Measurements from ENCODE around the gene TTYH2.
"Not testable (repeated sequence)": the region's sequence is repeated elsewhere in the genome, so short reads cannot be mapped to it uniquely, and the experiment has no call there.

The TTYH2 gene

GRCh38 chr17:74272731-74273201 lies 59.4 kb downstream of the TTYH2 start:
- Histone ChIP-seq H3K4me1 (ENCODE audit: insufficient read depth, low read length) (peaks cover 10% of the 10 kb centered on the region), H3K4me3 (ENCODE audit: low read depth in 1 of 2, low read length in 2 of 2) (no peak overlapping the region), H3K27me3 (ENCODE audit: control insufficient read depth in 1 of 2, insufficient read depth in 2 of 2, low read length in 2 of 2) (peaks cover 0 to 16% of the 10 kb centered on the region in 2 donors), H3K27ac (ENCODE audit: low read depth, low read length) (no peak overlapping the region), H3K9me3 (ENCODE audit: low read length) (no peaks in the 10 kb centered on the region), H3K36me3 (ENCODE audit: insufficient read depth, low read length) (no peaks in the 10 kb centered on the region), H3K9ac (ENCODE audit: low read length) (no peak overlapping the region)

GRCh38 chr17:74274060-74274708 lies 60.8 kb downstream of the TTYH2 start, which contains the start of gene DNAI2:
Gene DNAI2 (plus strand): TSS chr17:74274234. CDS start chr17:74281818, 7,584 bp downstream.
- no peaks in the 10 kb centered on the region for H3K9me3 ChIP-seq (ENCODE audit: low read length)
- peaks cover 0 to 13% of the 10 kb centered on the region in 2 donors for H3K27me3 ChIP-seq (ENCODE audit: control insufficient read depth in 1 of 2, insufficient read depth in 2 of 2, low read length in 2 of 2)
- peaks cover 10% of the 10 kb centered on the region for H3K4me1 ChIP-seq (ENCODE audit: insufficient read depth, low read length)
- H3K36me3 ChIP-seq (ENCODE audit: insufficient read depth, low read length): no peaks in the 10 kb centered on the region
- no peak within 1 kb of the TSS for H3K4me3 ChIP-seq (ENCODE audit: low read depth in 1 of 2, low read length in 2 of 2)
- no peak within 1 kb of the TSS for H3K9ac ChIP-seq (ENCODE audit: low read length)
- no peak within 1 kb of the TSS for H3K27ac ChIP-seq (ENCODE audit: low read depth, low read length)

- Histone ChIP-seq H3K36me3 (ENCODE audit: insufficient read depth, low read length) (no peaks in the 10 kb centered on the region), H3K27me3 (ENCODE audit: control insufficient read depth in 1 of 2, insufficient read depth in 2 of 2, low read length in 2 of 2) (peaks cover 0 to 13% of the 10 kb centered on the region in 2 donors), H3K9me3 (ENCODE audit: low read length) (no peaks in the 10 kb centered on the region), H3K4me1 (ENCODE audit: insufficient read depth, low read length) (peaks cover 10% of the 10 kb centered on the region), H3K27ac (ENCODE audit: low read depth, low read length) (no peak overlapping the region), H3K4me3 (ENCODE audit: low read depth in 1 of 2, low read length in 2 of 2) (no peak overlapping the region), H3K9ac (ENCODE audit: low read length) (no peak overlapping the region)
Observed at GRCh38 chr17:74274709-74275340, 61.5 kb downstream of the TTYH2 start.

GRCh38 chr17:74276051-74276476 lies 62.7 kb downstream of the TTYH2 start:
- Histone ChIP-seq H3K4me1 (ENCODE audit: insufficient read depth, low read length) (peaks cover 10% of the 10 kb centered on the region), H3K9me3 (ENCODE audit: low read length) (no peaks in the 10 kb centered on the region), H3K9ac (ENCODE audit: low read length) (no peak overlapping the region), H3K27me3 (ENCODE audit: control insufficient read depth in 1 of 2, insufficient read depth in 2 of 2, low read length in 2 of 2) (peaks cover 0 to 13% of the 10 kb centered on the region in 2 donors), H3K27ac (ENCODE audit: low read depth, low read length) (peak overlapping the region; percentile 13), H3K36me3 (ENCODE audit: insufficient read depth, low read length) (no peaks in the 10 kb centered on the region), H3K4me3 (ENCODE audit: low read depth in 1 of 2, low read length in 2 of 2) (no peak overlapping the region)

- Histone ChIP-seq H3K9ac (ENCODE audit: low read length) (no peak overlapping the region), H3K4me1 (ENCODE audit: insufficient read depth, low read length) (peaks cover 10% of the 10 kb centered on the region), H3K27ac (ENCODE audit: low read depth, low read length) (no peak overlapping the region), H3K27me3 (ENCODE audit: control insufficient read depth in 1 of 2, insufficient read depth in 2 of 2, low read length in 2 of 2) (peaks cover 0 to 13% of the 10 kb centered on the region in 2 donors), H3K9me3 (ENCODE audit: low read length) (no peaks in the 10 kb centered on the region), H3K36me3 (ENCODE audit: insufficient read depth, low read length) (no peaks in the 10 kb centered on the region), H3K4me3 (ENCODE audit: low read depth in 1 of 2, low read length in 2 of 2) (no peak overlapping the region)
Observed at GRCh38 chr17:74276541-74277009, 63.2 kb downstream of the TTYH2 start.

GRCh38 chr17:74277935-74278334 lies 64.6 kb downstream of the TTYH2 start:
- Histone ChIP-seq H3K4me3 (ENCODE audit: low read depth in 1 of 2, low read length in 2 of 2) (no peak overlapping the region), H3K9ac (ENCODE audit: low read length) (no peak overlapping the region), H3K36me3 (ENCODE audit: insufficient read depth, low read length) (no peaks in the 10 kb centered on the region), H3K27ac (ENCODE audit: low read depth, low read length) (no peak overlapping the region), H3K9me3 (ENCODE audit: low read length) (no peaks in the 10 kb centered on the region), H3K4me1 (ENCODE audit: insufficient read depth, low read length) (peaks cover 5% of the 10 kb centered on the region), H3K27me3 (ENCODE audit: control insufficient read depth in 1 of 2, insufficient read depth in 2 of 2, low read length in 2 of 2) (peaks cover 0 to 13% of the 10 kb centered on the region in 2 donors)

GRCh38 chr17:74279617-74280016 lies 66.2 kb downstream of the TTYH2 start:
- not testable (repeated sequence) for H3K9ac ChIP-seq (ENCODE audit: low read length); H3K9me3 ChIP-seq (ENCODE audit: low read length); H3K4me1 ChIP-seq (ENCODE audit: insufficient read depth, low read length); H3K27me3 ChIP-seq (ENCODE audit: control insufficient read depth in 1 of 2, insufficient read depth in 2 of 2, low read length in 2 of 2); H3K36me3 ChIP-seq (ENCODE audit: insufficient read depth, low read length); H3K4me3 ChIP-seq (ENCODE audit: low read depth in 1 of 2, low read length in 2 of 2); H3K27ac ChIP-seq (ENCODE audit: low read depth, low read length)

GRCh38 chr17:74280093-74280513 lies 66.7 kb downstream of the TTYH2 start:
- no peak overlapping the region for H3K9ac ChIP-seq (ENCODE audit: low read length)
- no peak overlapping the region for H3K27ac ChIP-seq (ENCODE audit: low read depth, low read length)
- H3K27me3 ChIP-seq (ENCODE audit: control insufficient read depth in 1 of 2, insufficient read depth in 2 of 2, low read length in 2 of 2): peaks cover 0 to 1% of the 10 kb centered on the region in 2 donors

GRCh38 chr17:74281799-74282198 lies 68.4 kb downstream of the TTYH2 start:
- Histone ChIP-seq H3K4me3 (ENCODE audit: low read depth in 1 of 2, low read length in 2 of 2) (no peak overlapping the region), H3K27ac (ENCODE audit: low read depth, low read length) (no peak overlapping the region), H3K4me1 (ENCODE audit: insufficient read depth, low read length) (no peaks in the 10 kb centered on the region), H3K9me3 (ENCODE audit: low read length) (no peaks in the 10 kb centered on the region), H3K36me3 (ENCODE audit: insufficient read depth, low read length) (no peaks in the 10 kb centered on the region), H3K9ac (ENCODE audit: low read length) (no peak overlapping the region), H3K27me3 (ENCODE audit: control insufficient read depth in 1 of 2, insufficient read depth in 2 of 2, low read length in 2 of 2) (no peaks in the 10 kb centered on the region)

More at GRCh38 chr17:74280093-74280513, 66.7 kb downstream of the TTYH2 start:
- H3K4me3 ChIP-seq (ENCODE audit: low read depth in 1 of 2, low read length in 2 of 2): no peak overlapping the region
- H3K9me3 ChIP-seq (ENCODE audit: low read length): no peaks in the 10 kb centered on the region
- no peaks in the 10 kb centered on the region for H3K36me3 ChIP-seq (ENCODE audit: insufficient read depth, low read length)
- H3K4me1 ChIP-seq (ENCODE audit: insufficient read depth, low read length): no peaks in the 10 kb centered on the region

GRCh38 chr17:74282274-74282586 lies 68.9 kb downstream of the TTYH2 start:
- H3K27ac ChIP-seq (ENCODE audit: low read depth, low read length); H3K9ac ChIP-seq (ENCODE audit: low read length): not testable (repeated sequence)

GRCh38 chr17:74282587-74283370 lies 69.4 kb downstream of the TTYH2 start:
- Histone ChIP-seq H3K4me1 (ENCODE audit: insufficient read depth, low read length) (no peaks in the 10 kb centered on the region), H3K27ac (ENCODE audit: low read depth, low read length) (no peak overlapping the region), H3K4me3 (ENCODE audit: low read depth in 1 of 2, low read length in 2 of 2) (no peak overlapping the region), H3K36me3 (ENCODE audit: insufficient read depth, low read length) (no peaks in the 10 kb centered on the region), H3K9me3 (ENCODE audit: low read length) (no peaks in the 10 kb centered on the region), H3K9ac (ENCODE audit: low read length) (no peak overlapping the region), H3K27me3 (ENCODE audit: control insufficient read depth in 1 of 2, insufficient read depth in 2 of 2, low read length in 2 of 2) (no peaks in the 10 kb centered on the region)

More at GRCh38 chr17:74282274-74282586, 68.9 kb downstream of the TTYH2 start:
- H3K4me3 ChIP-seq (ENCODE audit: low read depth in 1 of 2, low read length in 2 of 2); H3K9me3 ChIP-seq (ENCODE audit: low read length); H3K4me1 ChIP-seq (ENCODE audit: insufficient read depth, low read length); H3K36me3 ChIP-seq (ENCODE audit: insufficient read depth, low read length); H3K27me3 ChIP-seq (ENCODE audit: control insufficient read depth in 1 of 2, insufficient read depth in 2 of 2, low read length in 2 of 2): not testable (repeated sequence)

All from muscle layer of colon (tissue), 2 donors.